H1 (cell line): Measurements from ENCODE around the gene PDK4. TPM values are rescaled to one million over a fixed set of nuclear protein-coding genes. Genes with fewer than 3 reads are reported as not detected.

Source experiments
- CTCF ChIA-PET: fragments of 300-600 bp; sonication (Branson Sonifier 250); formaldehyde crosslinking; loops from one replicate; lab custom pipeline; 2021; ENCODE audit not compliant: partially characterized antibody; lab: Charles Lee
- POLR2A ChIA-PET: fragments of 300-600 bp; sonication (Branson Sonifier 250); formaldehyde crosslinking; loops from one replicate; lab custom pipeline; 2021; ENCODE audit warnings: inconsistent platforms; ENCODE audit not compliant: partially characterized antibody; lab: Charles Lee
- DNase-seq, 2 experiments: peaks; one replicate each; pipeline versions ENCODE4 v3.0.0 to v3.0.0-alpha.2; 2010 to 2022; ENCODE audit warnings: low spot score in 2 of 2, low read depth in 1 of 2, mixed read lengths in 1 of 2
- FAIRE-seq: peaks from 2 replicates; lab custom pipeline; 2011; peaks lifted over from hg19 to GRCh38; lab: Jason Lieb, UNC
- H2AFZ ChIP-seq: 2 replicates; pipeline ENCODE4 v1.8.1; 2012; ENCODE audit warnings: low read length, inconsistent platforms
- H2AK5ac ChIP-seq: 2 replicates; pipeline ENCODE4 v1.6.1; 2013; ENCODE audit warnings: low read depth, low read length
- H2BK120ac ChIP-seq: replicated peaks from 2 replicates; pipeline ENCODE3; 2013; ENCODE audit warnings: low read depth, low read length, inconsistent platforms
- H2BK12ac ChIP-seq: 2 replicates; pipeline ENCODE4 v1.6.1; 2013; ENCODE audit warnings: low read depth, low read length
- H2BK15ac ChIP-seq: 2 replicates; pipeline ENCODE4 v1.6.1; 2013; ENCODE audit warnings: low read length
- H2BK20ac ChIP-seq: 2 replicates; pipeline ENCODE4 v1.6.1; 2013; ENCODE audit warnings: low read length
- H2BK5ac ChIP-seq: 2 replicates; pipeline ENCODE4 v1.6.1; 2013; ENCODE audit warnings: low read depth, low read length
- H3K14ac ChIP-seq: 2 replicates; pipeline ENCODE4 v1.6.1; 2013; ENCODE audit warnings: inconsistent platforms; ENCODE audit not compliant: insufficient read length
- H3K18ac ChIP-seq: 2 replicates; pipeline ENCODE4 v1.6.1; 2013; ENCODE audit warnings: low read length; ENCODE audit errors: extremely low read depth
- H3K23ac ChIP-seq: 2 replicates; pipeline ENCODE4 v1.6.1; 2013; ENCODE audit warnings: inconsistent platforms; ENCODE audit not compliant: insufficient read length
- H3K23me2 ChIP-seq: 2 replicates; pipeline ENCODE4 v1.6.1; 2013; ENCODE audit warnings: low read depth, low read length
- H3K27ac ChIP-seq: 2 replicates; pipeline ENCODE4 v1.6.1; 2011; ENCODE audit warnings: low read depth, low read length, inconsistent platforms
- H3K27me3 ChIP-seq, 4 experiments: replicated peaks in 1 of 4; 1 replicate in 1 of 4; 2 replicates in 3 of 4; pipeline versions ENCODE4 v1.6.1 to v1.8.1; 2011 to 2013; ENCODE audit warnings: low read length in 3 of 4, mild to moderate bottlenecking in 3 of 4, inconsistent platforms in 2 of 4, mixed read lengths in 2 of 4, moderate library complexity in 1 of 4; ENCODE audit not compliant: control insufficient read depth in 3 of 4, insufficient read depth in 3 of 4; ENCODE audit errors: extremely low read depth in 1 of 4
- H3K36me3 ChIP-seq, 4 experiments: 2 replicates each; pipeline versions ENCODE4 v1.6.1 to v1.8.1; 2011 to 2013; ENCODE audit warnings: mild to moderate bottlenecking in 4 of 4, low read length in 3 of 4, moderate library complexity in 2 of 4, control low read depth in 1 of 4, inconsistent platforms in 1 of 4; ENCODE audit not compliant: insufficient read depth in 4 of 4, control insufficient read depth in 2 of 4
- H3K4ac ChIP-seq: replicated peaks from 2 replicates; pipeline ENCODE3; 2013; ENCODE audit warnings: low read length, low read depth, mixed read lengths, inconsistent platforms; ENCODE audit not compliant: insufficient read length
- H3K4me1 ChIP-seq, 4 experiments: replicated peaks in 1 of 4; 1 replicate in 1 of 4; 2 replicates in 3 of 4; pipeline versions ENCODE4 v1.6.1 to v1.8.1; 2011 to 2013; ENCODE audit warnings: low read length in 3 of 4, inconsistent platforms in 2 of 4, mixed read lengths in 1 of 4; ENCODE audit not compliant: insufficient read depth in 4 of 4, control insufficient read depth in 3 of 4
- H3K4me2 ChIP-seq, 2 experiments: 2 replicates each; pipeline versions ENCODE4 v1.6.1 to v1.8.1; 2011 to 2013; ENCODE audit warnings: low read depth in 2 of 2, low read length in 2 of 2, control low read depth in 1 of 2, inconsistent platforms in 1 of 2, mild to moderate bottlenecking in 1 of 2; ENCODE audit not compliant: insufficient read depth in 1 of 2
- H3K4me3 ChIP-seq, 4 experiments: fragments of 200-600, 300-600 bp in 1 of 4; sonication (generic), shearing (Covaris generic), sonication (Bioruptor Twin) in 1 of 4; 2 replicates each; pipeline versions ENCODE4 v1.5.1 to v1.8.1; 2011 to 2016; ENCODE audit warnings: low read length in 4 of 4, low read depth in 3 of 4, control low read depth in 2 of 4, inconsistent platforms in 2 of 4, mild to moderate bottlenecking in 2 of 4, mixed read lengths in 1 of 4, moderate library complexity in 1 of 4; ENCODE audit not compliant: insufficient read depth in 2 of 4; ENCODE audit errors: extremely low read depth in 1 of 4
- H3K56ac ChIP-seq: replicated peaks from 2 replicates; pipeline ENCODE3; 2013; ENCODE audit warnings: low read depth, mild to moderate bottlenecking, mixed read lengths, low read length, inconsistent platforms; ENCODE audit not compliant: insufficient read length
- H3K79me1 ChIP-seq: 2 replicates; pipeline ENCODE4 v1.6.1; 2013; ENCODE audit warnings: low read depth, low read length, control low read depth
- H3K79me2 ChIP-seq, 2 experiments: 2 replicates each; pipeline versions ENCODE4 v1.6.1 to v1.8.1; 2012 to 2013; ENCODE audit warnings: low read length in 2 of 2, mild to moderate bottlenecking in 2 of 2, inconsistent platforms in 1 of 2; ENCODE audit not compliant: insufficient read depth in 2 of 2, control insufficient read depth in 1 of 2
- H3K9ac ChIP-seq, 4 experiments: replicated peaks in 1 of 4; 1 replicate in 1 of 4; 2 replicates in 3 of 4; pipeline versions ENCODE4 v1.6.1 to v1.8.1; 2011 to 2013; ENCODE audit warnings: low read depth in 3 of 4, low read length in 3 of 4, control low read depth in 2 of 4, mild to moderate bottlenecking in 2 of 4, moderate library complexity in 2 of 4, inconsistent platforms in 1 of 4; ENCODE audit errors: extremely low read depth in 1 of 4
- H3K9me3 ChIP-seq, 2 experiments: 2 replicates each; pipeline versions ENCODE4 v1.6.1 to v1.8.1; 2012 to 2013; ENCODE audit warnings: mild to moderate bottlenecking in 2 of 2, moderate library complexity in 2 of 2, control low read depth in 1 of 2, inconsistent platforms in 1 of 2, low read depth in 1 of 2, low read length in 1 of 2, mixed read lengths in 1 of 2; ENCODE audit not compliant: insufficient read depth in 2 of 2
- H4K20me1 ChIP-seq, 2 experiments: replicated peaks in 1 of 2; 2 replicates each; pipeline versions ENCODE3 to v1.8.1; 2011 to 2013; ENCODE audit warnings: inconsistent platforms in 2 of 2, low read length in 2 of 2, mild to moderate bottlenecking in 1 of 2; ENCODE audit not compliant: insufficient read depth in 2 of 2, control insufficient read depth in 1 of 2
- H4K5ac ChIP-seq: 2 replicates; pipeline ENCODE4 v1.6.1; 2013; ENCODE audit warnings: low read length, low read depth, mixed read lengths, inconsistent platforms; ENCODE audit not compliant: insufficient read length
- H4K8ac ChIP-seq: 2 replicates; pipeline ENCODE4 v1.8.0; 2013; ENCODE audit warnings: mild to moderate bottlenecking, moderate library complexity, low read length, inconsistent platforms; ENCODE audit not compliant: insufficient read depth; ENCODE audit errors: extremely low read depth
- H4K91ac ChIP-seq: replicated peaks from 2 replicates; pipeline ENCODE3; 2013; ENCODE audit warnings: low read length, mixed read lengths, inconsistent platforms; ENCODE audit not compliant: insufficient read length
- BCL11A ChIP-seq, 2 experiments: IDR thresholded peaks; one replicate each; pipeline ENCODE4 v1.6.1; 2011; ENCODE audit warnings: low read depth in 2 of 2, low read length in 2 of 2, mild to moderate bottlenecking in 2 of 2
- CBX8 ChIP-seq: fragments of 300-800, 300-1000 bp; sonication (generic); IDR thresholded peaks from 2 replicates; pipeline ENCODE4 v1.7.1; 2016; ENCODE audit warnings: low read depth, low read length, borderline replicate concordance
- CTBP2 ChIP-seq: IDR thresholded peaks from 2 replicates; pipeline ENCODE4 v1.7.0; 2011; ENCODE audit warnings: borderline replicate concordance, mild to moderate bottlenecking, moderate library complexity, mixed read lengths, low read length; ENCODE audit not compliant: insufficient read depth, insufficient read length
- FOSL1 ChIP-seq: IDR thresholded peaks from 2 replicates; pipeline ENCODE4 v1.6.1; 2011; ENCODE audit warnings: mild to moderate bottlenecking, low read depth, low read length, moderate library complexity; ENCODE audit not compliant: insufficient read depth
- JUND ChIP-seq: IDR thresholded peaks from 2 replicates; pipeline ENCODE4 v1.6.1; 2011; ENCODE audit warnings: mild to moderate bottlenecking, improper control_type of control experiment, low read length
- KDM4A ChIP-seq: IDR thresholded peaks from one replicate; pipeline ENCODE4 v1.7.1; 2012; ENCODE audit warnings: low read depth, mild to moderate bottlenecking, moderate library complexity, low read length, inconsistent platforms; ENCODE audit not compliant: severe bottlenecking
- NRF1 ChIP-seq: IDR thresholded peaks from 2 replicates; pipeline ENCODE4 v1.6.1; 2011; ENCODE audit warnings: mild to moderate bottlenecking, low read depth, low read length, improper control_type of control experiment
- SIX5 ChIP-seq: IDR thresholded peaks from 2 replicates; pipeline ENCODE4 v1.6.1; 2011; ENCODE audit warnings: mild to moderate bottlenecking, low read depth, low read length
- SRF ChIP-seq: IDR thresholded peaks from 2 replicates; pipeline ENCODE4 v1.6.1; 2011; ENCODE audit warnings: mild to moderate bottlenecking, low read depth, low read length, moderate library complexity
- TBP ChIP-seq: IDR thresholded peaks from 2 replicates; pipeline ENCODE4 v1.6.1; 2011; ENCODE audit warnings: low read depth, low read length, improper control_type of control experiment
- WGBS, 2 experiments: shearing (Covaris generic) in 1 of 2; methylation state at CpG; one replicate each; pipeline versions ENCODE4 v1.1.6 to v1.1.7; 2013 to 2015; ENCODE audit warnings: low lambda C conversion rate in 2 of 2, mixed read lengths in 2 of 2, inconsistent platforms in 1 of 2, low coverage in 1 of 2, missing lambda C conversion rate in 1 of 2; ENCODE audit not compliant: insufficient replicate concordance in 2 of 2, insufficient coverage in 1 of 2, insufficient read length in 1 of 2; ENCODE audit errors: extremely low coverage in 1 of 2, missing lambda C conversion rate in 1 of 2; 5-methylcytosine and 5-hydroxymethylcytosine counted together
- polyA plus RNA-seq, 7 experiments: library from polyadenylated mRNA; depleted of rRNA in 3 of 7; stranded (reverse) in 5 of 7; unstranded in 2 of 7; fragments of >200 nt in 5 of 7; fragments of 200-250 nt in 2 of 7; gene quantifications; 1 replicate in 5 of 7; 2 replicates in 1 of 7; 4 replicates in 1 of 7; pipeline versions ENCODE4 v1.2.1 to v1.2.3, GENCODE V29; 2011 to 2013; ENCODE audit warnings: missing spikeins in 2 of 7, mixed read lengths in 2 of 7
- total RNA-seq: library from RNA; stranded (reverse); fragmentation: NEBNext Ultra II Directional; extraction: Animal tissue kit (Norgen Biotek cat#: 25700); gene quantifications from 2 replicates; pipeline ENCODE4 v1.2.1, GENCODE V29; 2021
- TF ChIP-seq, protein P1 (sequence below), 3 experiments: IDR thresholded peaks; 1 replicate in 2 of 3; 2 replicates in 1 of 3; pipeline versions ENCODE4 v1.5.1 to v1.6.1; 2011; ENCODE audit warnings: low read length in 3 of 3, mild to moderate bottlenecking in 3 of 3, inconsistent platforms in 2 of 3, low read depth in 1 of 3, moderate library complexity in 1 of 3; ENCODE audit not compliant: insufficient read depth in 1 of 3; ENCODE audit errors: control extremely low read depth in 1 of 3
- TF ChIP-seq, protein P2 (sequence below): IDR thresholded peaks from 2 replicates; pipeline ENCODE4 v1.6.1; 2012; ENCODE audit warnings: inconsistent platforms

Gene PDK4
- total and polyA plus RNA-seq, 2 of the 8 experiments (the other 6 are each of a cell fraction or from before 2014, with no cell fraction given): 0.26 TPM; not detected in 1

DNA sequence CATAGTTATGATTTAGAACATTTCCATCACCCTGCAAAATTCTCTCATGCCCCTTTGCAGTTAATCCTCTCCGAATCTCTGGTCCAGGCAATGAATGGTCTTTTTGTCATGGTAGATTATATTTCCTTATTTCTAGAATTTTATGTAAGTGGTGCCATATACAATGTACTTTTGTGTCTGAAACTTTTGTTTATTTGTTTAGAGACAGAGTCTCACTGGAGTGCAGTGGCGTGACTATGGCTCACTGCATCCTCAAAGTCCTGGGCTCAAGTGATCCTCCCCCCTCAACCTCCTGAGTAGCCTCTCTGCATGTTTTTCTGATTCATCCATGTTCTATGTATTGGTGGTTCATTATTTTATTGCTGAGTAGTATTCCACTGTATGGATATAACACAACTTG lies 23.2 kb upstream of the PDK4 start:
- DNase-seq: no peak
- H3K4ac ChIP-seq: no peak overlapping the region
- no peak for TF ChIP-seq CTBP2
- TF ChIP-seq JUND: no peak
- TF ChIP-seq NRF1: no peak
- no peak for TF ChIP-seq CBX8
- TF ChIP-seq, protein P1, sequence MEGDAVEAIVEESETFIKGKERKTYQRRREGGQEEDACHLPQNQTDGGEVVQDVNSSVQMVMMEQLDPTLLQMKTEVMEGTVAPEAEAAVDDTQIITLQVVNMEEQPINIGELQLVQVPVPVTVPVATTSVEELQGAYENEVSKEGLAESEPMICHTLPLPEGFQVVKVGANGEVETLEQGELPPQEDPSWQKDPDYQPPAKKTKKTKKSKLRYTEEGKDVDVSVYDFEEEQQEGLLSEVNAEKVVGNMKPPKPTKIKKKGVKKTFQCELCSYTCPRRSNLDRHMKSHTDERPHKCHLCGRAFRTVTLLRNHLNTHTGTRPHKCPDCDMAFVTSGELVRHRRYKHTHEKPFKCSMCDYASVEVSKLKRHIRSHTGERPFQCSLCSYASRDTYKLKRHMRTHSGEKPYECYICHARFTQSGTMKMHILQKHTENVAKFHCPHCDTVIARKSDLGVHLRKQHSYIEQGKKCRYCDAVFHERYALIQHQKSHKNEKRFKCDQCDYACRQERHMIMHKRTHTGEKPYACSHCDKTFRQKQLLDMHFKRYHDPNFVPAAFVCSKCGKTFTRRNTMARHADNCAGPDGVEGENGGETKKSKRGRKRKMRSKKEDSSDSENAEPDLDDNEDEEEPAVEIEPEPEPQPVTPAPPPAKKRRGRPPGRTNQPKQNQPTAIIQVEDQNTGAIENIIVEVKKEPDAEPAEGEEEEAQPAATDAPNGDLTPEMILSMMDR (IDR thresholded peaks at IDR 0.05; ENCODE audit: control extremely low read depth in 1 of 3, insufficient read depth in 1 of 3, low read depth in 1 of 3, low read length in 3 of 3): no peak
- no peak for TF ChIP-seq SIX5
- TF ChIP-seq FOSL1: no peak
- no peak for TF ChIP-seq BCL11A (IDR thresholded peaks at IDR 0.05; ENCODE audit: low read depth in 2 of 2, low read length in 2 of 2)
- TF ChIP-seq, protein P2, sequence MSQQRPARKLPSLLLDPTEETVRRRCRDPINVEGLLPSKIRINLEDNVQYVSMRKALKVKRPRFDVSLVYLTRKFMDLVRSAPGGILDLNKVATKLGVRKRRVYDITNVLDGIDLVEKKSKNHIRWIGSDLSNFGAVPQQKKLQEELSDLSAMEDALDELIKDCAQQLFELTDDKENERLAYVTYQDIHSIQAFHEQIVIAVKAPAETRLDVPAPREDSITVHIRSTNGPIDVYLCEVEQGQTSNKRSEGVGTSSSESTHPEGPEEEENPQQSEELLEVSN: no peak
- no peak for TF ChIP-seq KDM4A
- TF ChIP-seq SRF: no peak
- no peak for TF ChIP-seq TBP

More for the DNA sequence above, 23.2 kb upstream of the PDK4 start:
- Histone ChIP-seq H3K23me2 (no peaks in the 10 kb centered on the region), H2AK5ac (no peak overlapping the region), H4K5ac (no peak overlapping the region), H2AFZ (no peak overlapping the region), H3K79me1 (no peaks in the 10 kb centered on the region), H3K4me1 (no peaks in the 10 kb centered on the region), H3K9me3 (no peaks in the 10 kb centered on the region), H3K9ac (no peak overlapping the region), H3K79me2 (no peaks in the 10 kb centered on the region), H2BK12ac (no peak overlapping the region), H4K20me1 (no peaks in the 10 kb centered on the region), H3K18ac (no peak overlapping the region), H3K27ac (no peak overlapping the region), H3K36me3 (no peaks in the 10 kb centered on the region), H2BK120ac (no peak overlapping the region), H2BK20ac (no peak overlapping the region), H2BK5ac (no peak overlapping the region), H4K8ac (no peak overlapping the region), H3K27me3 (no peaks in the 10 kb centered on the region), H3K56ac (no peak overlapping the region), H4K91ac (no peak overlapping the region), H3K14ac (no peak overlapping the region), H3K4me2 (no peak overlapping the region), H2BK15ac (no peak overlapping the region), H3K23ac (no peak overlapping the region), H3K4me3 (no peak overlapping the region)
- FAIRE-seq: no peak
- CTCF ChIA-PET: no interaction called here
- POLR2A ChIA-PET: no interaction called here
- 84% methylated on average over 2 of the region's 2 CpGs; no CpG with 5 or more reads in 1 of the 2 experiments for WGBS, 2 experiments
